GM19397 (cell line): ENCODE data around the gene IFIT1.
A peak's percentile ranks its signal among the peaks of the same experiment; 100 is the strongest.

Experiments used
- ATAC-seq: cut with Tn5 transposase; IDR thresholded peaks from one replicate; pipeline ENCODE4 v1.9.1; 2021; ENCODE audit warnings: mild to moderate bottlenecking, moderate library complexity; ENCODE audit not compliant: unreplicated experiment

Gene IFIT1

GRCh38 chr10:89391907-89392756 is at the start of gene IFIT1:
Gene IFIT1 (plus strand): TSS chr10:89392623. CDS start chr10:89392713, 90 bp downstream.
- ATAC-seq: peak; percentile 74

- no peak for ATAC-seq
Observed at GRCh38 chr10:89343089-89343767, 49.2 kb upstream of the IFIT1 start.

GRCh38 chr10:89344156-89344555 is 48.3 kb upstream of the IFIT1 start:
- ATAC-seq: no peak

GRCh38 chr10:89345367-89346000 is 46.9 kb upstream of the IFIT1 start:
- no peak for ATAC-seq

GRCh38 chr10:89346405-89347254 is 45.8 kb upstream of the IFIT1 start:
- no peak for ATAC-seq

- ATAC-seq: no peak
Observed at GRCh38 chr10:89347701-89348457, 44.5 kb upstream of the IFIT1 start.

GRCh38 chr10:89348481-89348880 is 43.9 kb upstream of the IFIT1 start:
- no peak for ATAC-seq

GRCh38 chr10:89348975-89349374 is 43.4 kb upstream of the IFIT1 start:
- no peak for ATAC-seq

- peak; percentile 40 for ATAC-seq
Observed at GRCh38 chr10:89350631-89351315, 41.6 kb upstream of the IFIT1 start.

- ATAC-seq: peak; percentile 63
Observed at GRCh38 chr10:89351412-89351779, 41.0 kb upstream of the IFIT1 start.

GRCh38 chr10:89351780-89352597 is 40.4 kb upstream of the IFIT1 start:
- no peak for ATAC-seq

- ATAC-seq: no peak
Observed at GRCh38 chr10:89352802-89353201, 39.6 kb upstream of the IFIT1 start.

GRCh38 chr10:89355394-89355931 is 37.0 kb upstream of the IFIT1 start:
- ATAC-seq: no peak

GRCh38 chr10:89357096-89357495 is 35.3 kb upstream of the IFIT1 start:
- ATAC-seq: no peak

GRCh38 chr10:89357975-89358374 is 34.4 kb upstream of the IFIT1 start:
- ATAC-seq: no peak

GRCh38 chr10:89360157-89360556 is 32.3 kb upstream of the IFIT1 start:
- ATAC-seq: no peak

- no peak for ATAC-seq
Observed at GRCh38 chr10:89362929-89363328, 29.5 kb upstream of the IFIT1 start.

GRCh38 chr10:89363729-89364442 is 28.5 kb upstream of the IFIT1 start:
- ATAC-seq: peak; percentile 34
